ENCODE data around the gene IGFBP2.

IGFBP2 gene

DNA sequence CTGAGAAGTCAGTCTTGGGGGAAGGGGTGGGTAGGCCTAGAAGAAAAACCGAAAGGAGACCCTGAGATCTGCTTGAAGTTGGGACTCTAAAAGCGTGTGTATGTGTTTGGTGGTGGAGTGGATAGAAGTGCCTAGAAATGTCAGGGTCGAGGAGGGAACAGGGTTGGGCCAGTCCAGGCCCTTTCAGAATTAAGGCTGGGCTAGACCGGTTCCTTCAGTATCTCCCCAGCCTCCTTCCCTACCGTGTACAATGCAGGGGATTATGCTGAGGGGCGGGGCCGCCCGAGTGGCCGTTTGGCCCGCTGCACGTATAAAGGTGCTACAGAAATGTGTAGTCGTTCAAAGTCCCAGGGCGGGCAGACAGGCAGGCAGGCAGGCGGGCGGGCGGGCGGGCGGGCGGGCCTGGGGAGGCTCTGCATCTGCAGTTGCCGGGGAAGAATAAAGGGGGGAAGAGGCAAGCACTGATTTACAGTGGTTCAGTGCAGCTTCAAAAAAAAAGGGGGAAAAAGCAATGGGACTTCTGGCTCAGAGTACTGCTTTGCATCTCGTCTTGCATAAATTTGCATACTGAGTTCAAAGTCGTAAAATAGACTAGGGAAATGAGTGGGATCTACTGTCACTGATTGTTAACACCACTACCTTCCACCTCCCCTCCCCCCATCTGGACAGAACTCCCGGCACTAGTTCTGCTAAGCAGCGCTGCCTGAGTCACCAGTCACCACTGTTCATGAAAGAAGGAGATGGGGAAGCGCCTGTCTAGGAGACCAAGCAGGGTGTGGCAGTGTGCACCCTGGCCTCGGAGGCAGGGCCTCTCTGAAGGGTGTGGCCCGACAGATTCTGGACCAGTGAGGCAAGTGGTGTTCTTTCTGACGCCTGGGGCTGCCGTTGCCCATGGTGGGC lies 3.6 kb downstream of the IGFBP2 start:
- DNase-seq (ENCODE audit: low read depth in 3 of 3) = no peak

DNA sequence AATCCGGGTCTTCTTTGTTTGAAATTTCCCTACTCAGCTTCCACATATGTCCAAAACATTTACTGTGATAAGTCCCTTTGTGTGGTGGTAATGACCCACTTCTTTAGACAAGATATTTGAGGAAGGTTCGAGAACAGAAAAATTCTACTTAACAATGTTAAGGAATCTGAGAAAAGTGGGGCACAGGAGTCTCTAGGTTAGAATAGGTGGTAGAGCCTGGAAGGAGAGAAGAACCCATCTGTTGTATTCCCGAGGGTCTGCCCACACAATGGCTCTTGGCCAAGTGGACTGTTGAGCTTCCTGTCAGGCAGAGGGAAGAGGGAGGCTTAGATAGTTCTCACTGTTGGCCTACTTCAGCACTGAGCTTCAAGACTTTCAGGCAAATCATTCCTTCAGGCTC lies 4.3 kb downstream of the IGFBP2 start:
- DNase-seq (ENCODE audit: low read depth in 3 of 3) = no peak

DNA sequence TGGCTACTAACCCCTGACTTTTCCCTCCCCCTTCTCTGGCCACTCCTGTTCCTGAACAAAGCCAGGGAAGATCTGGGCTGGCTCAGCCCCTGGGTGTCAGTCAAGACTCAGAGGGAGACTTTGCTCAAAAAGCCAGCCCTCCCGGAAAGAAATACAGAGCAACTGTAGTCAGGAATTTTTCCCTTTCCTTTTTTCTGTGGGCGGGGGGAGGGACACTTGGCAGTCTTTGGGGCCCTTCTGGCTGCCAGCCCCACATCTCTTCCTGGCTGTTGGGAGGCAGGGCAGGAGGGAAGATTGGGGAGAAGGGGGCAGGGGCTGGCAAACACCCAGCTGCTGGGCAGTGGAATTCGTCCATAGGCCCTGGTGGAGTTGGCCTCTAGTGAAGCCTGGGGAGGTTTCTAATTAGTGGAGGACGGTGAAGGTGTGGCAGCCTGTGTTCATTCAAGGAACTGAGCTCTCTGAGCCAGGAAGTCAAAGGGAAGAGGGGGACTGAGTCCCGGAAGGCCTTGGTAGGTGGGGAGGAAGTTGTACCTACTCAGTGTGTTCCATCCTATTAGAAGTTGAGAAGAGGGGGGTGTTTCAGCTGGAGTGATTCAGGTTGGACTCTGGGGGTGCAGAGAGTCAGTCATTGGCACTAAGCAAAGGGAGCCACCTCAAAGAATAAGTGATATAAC lies 10.9 kb downstream of the IGFBP2 start:
- DNase-seq (ENCODE audit: low read depth in 3 of 3) = no peak

DNA sequence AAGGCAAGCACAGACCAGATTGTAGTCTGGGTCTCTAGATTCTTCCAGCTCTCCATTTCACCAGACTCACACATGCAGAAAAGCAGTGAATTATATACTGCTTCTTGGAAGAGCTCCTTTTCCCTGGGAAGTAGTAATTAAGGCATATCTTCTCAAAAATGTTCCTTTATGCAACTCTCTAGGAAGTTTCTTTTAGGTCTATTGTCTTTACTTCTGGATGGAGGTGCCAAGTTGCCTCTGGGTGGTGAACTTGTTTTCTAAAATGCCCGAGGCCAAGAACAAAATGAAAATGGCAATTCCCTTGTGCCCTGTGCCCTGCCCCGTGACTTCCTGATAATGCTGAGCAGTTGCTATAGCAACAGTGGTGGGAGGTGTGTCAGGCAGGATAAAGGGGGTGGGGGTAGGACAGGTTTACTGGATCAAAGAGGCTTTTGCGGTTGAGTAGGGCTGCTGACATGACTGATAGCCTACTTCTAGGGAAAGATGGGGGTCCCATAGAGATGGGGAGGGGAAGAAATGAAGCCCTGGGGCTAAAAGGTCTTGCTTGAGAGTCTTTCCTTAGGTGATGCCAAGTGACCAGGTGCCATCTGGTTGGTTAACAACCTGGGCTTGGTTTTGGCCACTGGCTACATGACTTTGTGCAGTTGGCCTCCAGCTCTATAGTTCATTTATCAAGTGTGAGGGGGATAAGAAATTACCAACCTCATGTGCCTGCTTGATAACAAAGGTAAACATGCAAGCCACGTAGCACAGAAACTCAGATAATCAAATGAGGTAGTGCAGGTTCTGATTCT lies 11.8 kb downstream of the IGFBP2 start:
- DNase-seq (ENCODE audit: low read depth in 3 of 3) = no peak

DNA sequence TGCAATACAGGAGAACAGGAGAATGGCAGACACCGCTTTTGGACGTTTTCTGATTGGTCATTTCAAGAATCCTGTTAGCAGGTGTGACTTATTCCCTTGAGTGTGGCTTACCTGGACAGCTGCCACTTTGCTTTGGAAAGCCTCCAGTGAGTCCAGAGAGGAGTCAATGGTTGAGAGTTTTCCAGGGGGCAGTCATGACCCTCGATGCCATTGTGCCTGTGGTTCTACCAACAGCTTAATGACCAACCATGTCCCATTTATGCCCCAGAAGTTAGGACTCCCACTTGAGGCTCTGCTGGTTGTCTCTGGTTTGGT lies 12.4 kb downstream of the IGFBP2 start:
- no peak for DNase-seq (ENCODE audit: low read depth in 3 of 3)

DNA sequence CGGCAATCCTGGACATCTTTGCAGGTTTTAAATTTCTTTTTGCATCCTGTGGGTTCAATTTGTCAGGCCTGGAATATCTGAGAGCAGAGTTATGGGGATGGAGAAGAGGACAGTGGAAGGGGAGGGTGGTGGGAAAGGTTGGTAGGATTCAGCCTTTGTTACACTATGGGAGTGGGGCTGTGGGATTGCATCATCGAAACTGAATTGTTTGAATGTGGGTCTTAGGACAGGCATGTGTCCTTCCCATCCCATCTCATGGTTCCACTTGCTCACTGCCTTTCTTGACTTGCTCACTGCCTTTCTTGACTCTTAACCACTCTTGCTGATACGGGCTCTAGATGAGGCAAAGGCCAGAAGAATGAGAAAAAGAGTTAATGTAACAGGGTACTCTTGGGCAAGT lies 12.9 kb downstream of the IGFBP2 start:
- DNase-seq (ENCODE audit: low read depth in 3 of 3) = no peak

DNA sequence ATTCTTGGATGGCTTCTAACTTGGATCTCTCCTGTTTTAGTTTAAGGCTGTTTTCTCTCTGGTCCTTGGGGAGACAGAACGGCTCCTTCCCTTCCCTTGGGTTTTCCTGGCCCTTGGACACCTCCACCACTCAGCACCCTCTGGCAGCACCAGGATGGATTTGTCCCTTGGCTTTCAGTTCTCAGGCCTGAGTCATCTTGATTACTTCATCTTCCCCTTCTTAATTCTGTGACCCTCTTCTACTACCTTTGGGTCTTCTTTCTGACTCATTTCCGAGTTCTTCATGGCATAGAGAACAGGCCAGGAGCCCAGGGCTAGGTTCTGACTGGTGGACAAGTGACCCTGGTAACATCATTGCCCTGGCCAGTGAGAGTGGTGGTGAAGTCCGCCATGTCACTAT lies 14.9 kb downstream of the IGFBP2 start:
- DNase-seq (ENCODE audit: low read depth in 3 of 3) = no peak

DNA sequence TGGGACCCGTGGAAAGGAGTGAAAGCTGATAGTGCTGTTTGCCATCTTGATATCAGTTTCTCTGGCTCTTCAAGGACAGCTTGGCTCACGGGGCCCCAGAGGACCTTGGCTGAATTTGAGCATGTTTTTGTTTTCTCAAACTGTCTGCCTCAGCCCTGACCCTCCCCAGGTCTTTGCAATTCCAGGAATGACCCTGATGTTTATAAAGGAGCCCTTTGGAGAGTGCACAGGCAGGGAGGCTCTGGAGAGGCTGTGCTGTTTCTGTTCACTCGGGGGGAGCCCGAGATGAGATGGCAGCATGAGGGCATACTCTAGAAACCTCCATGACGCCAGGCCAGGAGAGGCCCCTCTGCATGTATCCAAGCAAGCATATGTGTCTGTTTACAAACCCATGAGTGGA lies 16.4 kb downstream of the IGFBP2 start:
- DNase-seq (ENCODE audit: low read depth in 3 of 3) = no peak

DNA sequence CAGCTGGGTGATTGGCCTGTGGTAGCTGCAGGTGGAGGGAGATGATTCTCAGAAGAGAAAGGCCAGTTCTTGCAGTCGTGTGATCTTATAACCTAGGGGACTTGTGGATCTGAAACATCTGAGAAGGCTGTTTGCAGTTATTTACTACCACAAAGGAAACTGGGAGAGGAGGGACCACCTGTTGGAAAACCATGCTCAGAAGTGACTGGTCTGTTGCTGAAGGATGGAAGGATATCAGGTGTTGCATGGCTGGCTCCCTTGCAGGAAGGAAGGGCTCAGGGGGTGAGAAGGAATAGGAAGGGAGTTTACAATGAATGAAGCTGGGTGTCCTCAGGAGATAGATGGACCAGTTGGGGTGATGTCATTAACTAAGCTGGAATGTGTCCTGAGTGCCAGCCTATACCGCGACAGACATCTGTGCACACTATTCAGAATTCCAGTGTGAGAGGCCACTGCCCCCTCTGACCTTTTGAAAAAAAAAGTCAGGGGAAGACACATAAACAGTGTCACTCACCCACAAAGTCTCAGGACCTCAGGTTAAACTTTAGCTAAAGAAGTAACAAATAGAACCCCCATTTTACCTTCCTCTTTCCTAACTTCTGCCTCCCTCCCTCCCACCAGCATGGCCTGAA lies 17.5 kb downstream of the IGFBP2 start:
- DNase-seq (ENCODE audit: low read depth in 3 of 3) = no peak

DNA sequence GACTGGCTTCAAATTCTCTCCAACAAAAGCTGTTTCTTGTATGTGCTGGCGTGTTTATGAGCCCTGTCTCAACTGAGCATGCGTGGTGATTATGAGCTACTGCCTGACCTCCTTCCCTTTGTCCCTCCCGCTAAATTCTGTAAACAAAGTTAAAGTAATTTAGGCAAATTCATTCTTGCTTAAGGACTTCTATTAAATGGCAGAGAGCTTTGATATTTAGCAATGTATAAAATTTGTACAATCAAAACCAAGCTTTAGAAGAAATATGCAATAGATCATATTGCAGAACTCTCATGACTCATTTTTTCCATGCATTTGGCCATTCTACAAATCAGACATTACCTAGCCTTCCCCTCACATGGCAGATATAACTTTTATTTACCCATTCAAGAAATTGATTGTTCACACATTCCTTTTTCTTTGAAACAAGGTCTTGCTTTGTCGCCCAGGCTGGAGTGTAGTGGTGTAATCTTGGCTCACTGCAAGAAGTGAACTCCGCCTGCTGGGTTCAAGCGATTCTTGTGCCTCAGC lies 18.2 kb downstream of the IGFBP2 start:
- no peak for DNase-seq (ENCODE audit: low read depth in 3 of 3)

DNA sequence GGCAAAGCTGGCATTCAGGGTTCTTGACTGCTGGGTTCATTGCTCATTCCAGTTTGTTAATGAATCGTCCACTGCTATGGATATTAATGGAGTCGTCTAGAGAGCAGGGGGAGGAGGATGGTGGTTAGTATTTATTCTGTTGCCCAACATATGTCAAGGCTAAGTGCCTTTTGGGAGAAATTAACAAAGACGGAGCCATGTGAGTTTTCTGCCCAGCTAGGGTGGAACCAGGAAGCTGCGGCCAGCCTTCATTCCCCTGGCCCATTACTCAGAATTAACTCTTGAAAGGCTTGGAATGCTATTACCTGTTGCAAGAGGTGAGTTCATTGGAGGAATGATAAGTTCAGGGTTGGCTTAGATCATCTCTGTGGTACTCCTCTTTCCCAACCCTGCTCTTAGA lies 19.3 kb downstream of the IGFBP2 start:
- no peak for DNase-seq (ENCODE audit: low read depth in 3 of 3)

DNA sequence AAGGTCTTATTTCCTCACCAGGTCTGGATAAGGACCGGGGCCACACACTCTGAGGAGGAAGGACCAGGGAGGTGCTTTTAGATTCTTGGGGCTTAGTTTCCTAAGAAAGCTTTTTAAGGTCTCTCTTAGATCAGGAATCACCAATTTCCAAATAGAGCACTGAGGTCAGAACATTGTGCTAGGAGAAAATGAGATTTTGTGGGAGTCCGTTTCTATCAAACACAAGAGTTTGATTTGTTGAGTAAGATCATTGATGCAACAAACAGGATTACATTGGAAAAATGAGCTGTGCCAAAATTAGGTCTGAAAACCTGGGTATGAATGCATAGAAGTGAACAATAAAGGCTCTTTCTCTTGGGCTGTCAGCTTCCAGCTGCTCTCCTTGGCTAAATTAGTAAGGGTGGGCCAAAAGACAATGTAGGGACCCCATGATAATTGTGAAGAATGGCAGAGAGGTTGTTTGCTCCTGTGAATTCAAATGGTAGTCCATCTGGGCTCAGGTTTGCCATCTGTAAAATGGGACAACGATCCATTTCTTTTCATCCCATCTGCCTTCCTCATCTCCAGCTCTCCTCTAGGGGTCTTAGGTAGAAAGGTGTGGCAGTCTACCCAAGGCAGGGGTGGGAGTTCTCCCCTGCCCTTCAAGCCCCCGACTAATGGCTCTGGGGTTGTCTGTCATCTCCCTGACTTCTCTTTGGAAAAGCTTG lies 20.0 kb downstream of the IGFBP2 start:
- no peak for DNase-seq (ENCODE audit: low read depth in 3 of 3)

DNA sequence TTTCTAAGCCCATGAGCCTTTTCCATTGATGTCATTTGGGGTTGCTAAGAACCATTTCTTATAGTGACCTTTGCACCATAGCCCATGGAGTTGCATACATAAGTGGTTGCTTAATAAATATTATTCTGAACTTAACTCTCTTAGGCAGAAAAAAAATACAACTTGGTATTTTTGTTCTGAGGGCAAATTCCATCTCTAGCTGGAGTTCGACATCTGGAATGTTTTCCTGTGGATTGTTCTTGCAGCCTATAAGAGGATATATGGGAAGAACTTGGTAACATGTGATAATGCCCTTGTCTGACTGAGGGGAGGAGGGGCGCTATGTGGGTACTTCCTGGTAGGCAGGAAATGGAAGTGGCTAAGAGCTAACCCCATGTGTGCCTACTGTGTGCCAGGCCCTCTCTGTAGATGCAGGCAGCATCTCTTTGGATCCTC lies 20.7 kb downstream of the IGFBP2 start:
- DNase-seq (ENCODE audit: low read depth in 3 of 3) = no peak

DNA sequence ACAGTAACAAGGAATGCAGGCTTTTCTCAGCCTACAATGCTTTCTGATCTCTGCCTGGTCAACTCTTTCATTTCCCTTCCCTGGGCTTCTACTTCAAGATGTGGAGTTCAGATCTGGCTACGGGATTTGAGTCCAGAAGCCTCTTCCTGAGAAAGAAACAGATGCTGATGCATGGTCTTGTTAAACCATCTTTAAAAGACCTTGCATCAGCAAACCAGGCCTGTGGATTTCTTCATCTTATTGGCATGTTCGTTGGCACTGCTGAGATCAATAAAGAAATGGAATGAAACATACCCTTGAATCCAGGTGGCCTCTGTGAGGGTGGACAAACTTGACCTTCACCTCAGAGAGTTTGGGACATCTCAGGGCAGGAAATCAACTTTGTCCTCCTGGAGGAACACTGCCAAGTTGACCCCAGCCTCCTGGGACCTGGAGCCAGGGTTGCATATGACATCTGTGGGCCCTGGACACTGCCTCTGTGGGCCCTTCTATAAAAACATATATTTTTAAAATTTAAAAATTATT lies 21.4 kb downstream of the IGFBP2 start:
- DNase-seq (ENCODE audit: low read depth in 3 of 3) = no peak

DNA sequence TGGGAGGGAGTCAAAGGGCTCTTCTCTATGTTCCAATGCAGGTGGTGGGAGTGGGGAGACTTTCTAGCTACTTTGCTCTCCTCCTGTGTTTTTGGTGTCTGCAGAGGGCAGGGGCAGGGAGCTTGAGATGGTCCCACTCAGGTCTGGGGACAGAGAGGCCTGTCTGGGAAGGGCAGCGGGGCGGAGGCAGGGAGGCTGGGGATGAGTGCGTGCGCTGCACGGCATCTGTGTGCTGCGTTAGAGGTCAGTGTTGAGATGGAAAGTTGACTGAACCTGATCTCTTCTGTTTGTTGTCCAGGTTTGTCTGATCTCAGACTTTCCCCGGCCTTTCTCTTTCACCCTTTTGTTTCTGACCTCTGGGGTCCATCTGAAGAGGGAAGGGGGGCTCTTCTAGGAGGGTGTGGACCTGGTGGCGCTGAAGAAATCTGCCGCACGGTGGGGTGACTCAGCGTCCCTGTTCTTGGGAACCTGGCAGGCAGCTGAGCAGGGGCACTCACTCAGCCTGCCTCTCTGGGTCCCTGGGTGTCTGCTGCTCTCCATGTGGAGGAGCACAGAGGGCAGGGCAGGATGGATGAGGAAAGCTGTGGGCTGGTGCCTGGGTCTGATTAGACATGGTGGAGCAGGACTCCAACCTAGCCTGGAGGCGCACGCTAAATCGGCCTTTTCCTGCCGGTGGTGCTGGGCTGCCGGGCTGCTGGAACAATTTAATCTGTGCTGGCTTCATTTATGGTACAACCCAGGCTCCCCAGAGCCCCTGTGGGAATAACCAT lies 24.1 kb downstream of the IGFBP2 start:
- DNase-seq (ENCODE audit: low read depth in 3 of 3) = no peak

DNA sequence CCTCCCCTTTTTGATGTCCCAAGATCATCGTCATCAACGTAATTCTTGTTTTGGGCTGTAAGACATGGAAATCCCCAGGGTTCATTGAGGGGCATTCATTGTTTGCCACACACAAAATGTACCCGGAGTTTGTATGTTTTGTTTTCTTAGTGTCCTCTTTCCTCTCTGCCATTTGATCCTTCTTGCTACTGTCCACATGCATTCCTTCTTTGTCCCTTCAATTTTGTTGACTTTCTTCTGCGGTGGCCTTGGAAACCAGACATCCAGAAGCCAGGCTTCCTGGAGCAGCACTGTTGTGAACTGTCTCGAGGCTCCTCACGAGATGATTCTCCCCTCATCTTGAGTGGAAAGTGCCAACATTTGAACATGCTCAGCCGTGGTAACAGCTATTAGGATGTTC lies 24.8 kb downstream of the IGFBP2 start:
- DNase-seq (ENCODE audit: low read depth in 3 of 3) = no peak

DNA sequence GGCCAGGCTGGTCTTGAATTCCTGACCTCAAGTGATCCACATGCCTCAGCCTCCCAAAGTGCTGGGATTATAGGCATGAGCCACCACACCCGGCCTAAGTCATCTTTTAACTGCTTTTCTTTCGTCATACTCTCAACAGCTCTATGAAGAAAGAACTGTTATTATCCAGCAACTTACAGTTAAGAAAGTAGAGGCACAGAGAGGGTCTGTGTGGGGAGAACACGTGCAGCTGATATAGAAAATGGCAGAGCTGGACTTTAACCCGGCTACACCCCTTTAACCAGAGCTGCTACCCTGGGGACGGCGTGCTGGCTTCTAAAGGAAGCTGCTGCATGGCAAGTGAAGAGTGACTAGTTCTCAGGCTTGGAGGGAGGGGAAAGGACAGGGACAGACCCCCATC lies 25.5 kb downstream of the IGFBP2 start:
- no peak for DNase-seq (ENCODE audit: low read depth in 3 of 3)

DNA sequence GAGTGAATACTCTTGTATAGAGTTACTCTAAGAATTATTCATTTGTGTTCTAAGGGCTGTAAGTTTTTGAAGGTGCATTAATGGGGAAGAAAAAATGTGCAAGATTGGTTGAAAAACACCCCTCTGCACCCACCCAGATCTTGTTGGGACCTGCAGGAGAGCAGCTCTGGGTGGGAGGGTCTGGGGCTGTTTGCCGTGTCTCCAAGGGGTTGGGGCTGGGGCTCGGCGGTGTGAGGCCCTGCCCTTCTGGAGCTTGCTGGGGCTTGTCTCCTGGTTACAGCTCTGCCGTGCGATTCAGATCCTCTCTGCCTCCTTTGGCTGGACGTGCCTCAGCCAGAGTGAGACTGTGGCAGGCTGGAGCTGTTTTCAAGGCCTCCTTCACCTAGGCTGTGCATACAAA lies 26.1 kb downstream of the IGFBP2 start:
- DNase-seq (ENCODE audit: low read depth in 3 of 3) = no peak

DNA sequence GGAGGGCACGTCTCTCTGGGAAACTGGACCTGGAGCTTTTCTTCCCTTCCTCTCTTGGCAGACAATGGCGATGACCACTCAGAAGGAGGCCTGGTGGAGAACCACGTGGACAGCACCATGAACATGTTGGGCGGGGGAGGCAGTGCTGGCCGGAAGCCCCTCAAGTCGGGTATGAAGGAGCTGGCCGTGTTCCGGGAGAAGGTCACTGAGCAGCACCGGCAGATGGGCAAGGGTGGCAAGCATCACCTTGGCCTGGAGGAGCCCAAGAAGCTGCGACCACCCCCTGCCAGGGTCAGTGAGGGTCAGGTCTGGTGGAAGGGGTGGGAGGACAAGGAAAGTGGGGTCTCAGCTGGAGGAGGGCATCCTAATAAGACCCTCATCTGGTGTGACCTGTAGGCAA lies 27.3 kb downstream of the IGFBP2 start:
- DNase-seq (ENCODE audit: low read depth in 3 of 3) = no peak

DNA sequence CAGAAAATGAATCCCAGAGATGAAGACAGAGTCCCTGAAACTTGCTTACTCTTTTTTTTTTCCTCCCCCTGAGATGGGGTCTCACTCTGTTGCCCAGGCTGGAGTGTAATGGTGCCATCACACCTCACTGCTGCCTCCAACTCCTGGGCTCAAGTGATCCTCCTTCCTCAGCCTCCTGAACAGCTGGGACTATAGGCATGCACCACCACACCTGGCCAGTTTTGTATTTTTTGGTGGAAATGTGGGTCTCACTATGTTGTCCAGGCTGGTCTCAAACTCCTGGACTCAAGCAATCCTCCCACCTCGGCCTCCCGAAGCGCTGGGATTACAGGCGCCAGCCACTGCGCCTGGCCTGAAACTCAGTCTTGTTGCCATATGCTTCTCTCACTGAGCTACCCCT lies 27.8 kb downstream of the IGFBP2 start:
- no peak for DNase-seq (ENCODE audit: low read depth in 3 of 3)
